GDM1 (cell line): ENCODE data around the gene ARL6IP6.

ENCODE experiments used
- DNase-seq: peaks from one replicate; lab custom pipeline; 2025; lab: John Stamatoyannopoulos, UW

ARL6IP6 gene

GRCh38 chr2:152804687-152805408 is 86.4 kb downstream of the ARL6IP6 start:
- DNase-seq, result no peak

- no peak for DNase-seq
These were observed 93.5 kb downstream of the ARL6IP6 start for GRCh38 chr2:152811916-152812315.
